ENCODE results near the gene KIAA1755. TPM values are rescaled to one million over a fixed set of nuclear protein-coding genes. Genes with fewer than 3 reads are reported as not detected.

KIAA1755 gene
- total RNA-seq, 1 experiment from 2014 or later, result not detected

- no peaks in the 10 kb centered on the region for H3K9me3 ChIP-seq (ENCODE audit: low read depth, low read length, poor library complexity, severe bottlenecking)
- intact Hi-C loops (cut with micrococcal nuclease; ENCODE audit: unreplicated experiment), result no loop called here
Measured at GRCh38 chr20:38191654-38192053, 68.9 kb downstream of the KIAA1755 start.

GRCh38 chr20:38190936-38191371 is 69.6 kb downstream of the KIAA1755 start:
- H3K36me3 ChIP-seq (ENCODE audit: insufficient read depth, low read length, poor library complexity, severe bottlenecking), result no peaks in the 10 kb centered on the region
- no peak for DNase-seq (ENCODE audit: low spot score)
- intact Hi-C loops (cut with micrococcal nuclease; ENCODE audit: unreplicated experiment), result no loop called here
- POLR2A ChIA-PET (ENCODE audit: low non-redundant PET), result no interaction called here
- H3K27me3 ChIP-seq (replicated peaks; ENCODE audit: insufficient read depth, low read depth, low read length, poor library complexity), result no peaks in the 10 kb centered on the region
- no peak for TF ChIP-seq CTCF (conservative IDR thresholded peaks at IDR 0.05; ENCODE audit: low read depth, low read length)
- TF ChIP-seq EZH2 (IDR thresholded peaks at IDR 0.05; ENCODE audit: borderline replicate concordance, low read depth, low read length, poor library complexity, severe bottlenecking), result no peak
- H3K4me1 ChIP-seq (ENCODE audit: insufficient read depth, low read length, poor library complexity, severe bottlenecking), result no peaks in the 10 kb centered on the region
- CTCF ChIA-PET, result no interaction called here
- H3K9me3 ChIP-seq (ENCODE audit: low read depth, low read length, poor library complexity, severe bottlenecking), result no peaks in the 10 kb centered on the region
- no TSS peak for BruUV-seq (replicated peaks)
- no peak overlapping the region for H3K4me3 ChIP-seq (ENCODE audit: low read depth, low read length, poor library complexity, severe bottlenecking)
- H3K27ac ChIP-seq (ENCODE audit: low read depth, low read length, poor library complexity, severe bottlenecking), result no peak overlapping the region

More at GRCh38 chr20:38191654-38192053, 68.9 kb downstream of the KIAA1755 start:
- ChIA-PET CTCF (interaction anchor here (0.7 kb wide), 2 partner anchors 30 to 575 kb away, joined by 4 to 5 read pairs; no protein-coding TSS in a partner anchor), POLR2A (ENCODE audit: low non-redundant PET) (no interaction called here)
- no peak for TF ChIP-seq CTCF (conservative IDR thresholded peaks at IDR 0.05; ENCODE audit: low read depth, low read length)
- no peak for TF ChIP-seq EZH2 (IDR thresholded peaks at IDR 0.05; ENCODE audit: borderline replicate concordance, low read depth, low read length, poor library complexity, severe bottlenecking)
- Histone ChIP-seq H3K36me3 (ENCODE audit: insufficient read depth, low read length, poor library complexity, severe bottlenecking) (no peaks in the 10 kb centered on the region), H3K27me3 (replicated peaks; ENCODE audit: insufficient read depth, low read depth, low read length, poor library complexity) (no peaks in the 10 kb centered on the region), H3K4me3 (ENCODE audit: low read depth, low read length, poor library complexity, severe bottlenecking) (no peak overlapping the region), H3K4me1 (ENCODE audit: insufficient read depth, low read length, poor library complexity, severe bottlenecking) (no peaks in the 10 kb centered on the region), H3K27ac (ENCODE audit: low read depth, low read length, poor library complexity, severe bottlenecking) (no peak overlapping the region)
- BruUV-seq (replicated peaks), result no TSS peak
- no peak for DNase-seq (ENCODE audit: low spot score)

- H3K4me3 ChIP-seq (ENCODE audit: low read depth, low read length, poor library complexity, severe bottlenecking), result no peak overlapping the region
- no peak for TF ChIP-seq CTCF (conservative IDR thresholded peaks at IDR 0.05; ENCODE audit: low read depth, low read length)
- TF ChIP-seq EZH2 (IDR thresholded peaks at IDR 0.05; ENCODE audit: borderline replicate concordance, low read depth, low read length, poor library complexity, severe bottlenecking), result no peak
- no peak overlapping the region for H3K27ac ChIP-seq (ENCODE audit: low read depth, low read length, poor library complexity, severe bottlenecking)
- ChIA-PET CTCF (no interaction called here), POLR2A (ENCODE audit: low non-redundant PET) (no interaction called here)
- intact Hi-C loops (cut with micrococcal nuclease; ENCODE audit: unreplicated experiment), result no loop called here
- DNase-seq (ENCODE audit: low spot score), result no peak
- no peaks in the 10 kb centered on the region for H3K4me1 ChIP-seq (ENCODE audit: insufficient read depth, low read length, poor library complexity, severe bottlenecking)
- BruUV-seq (replicated peaks), result no TSS peak
- no peaks in the 10 kb centered on the region for H3K27me3 ChIP-seq (replicated peaks; ENCODE audit: insufficient read depth, low read depth, low read length, poor library complexity)
- no peaks in the 10 kb centered on the region for H3K9me3 ChIP-seq (ENCODE audit: low read depth, low read length, poor library complexity, severe bottlenecking)
- no peaks in the 10 kb centered on the region for H3K36me3 ChIP-seq (ENCODE audit: insufficient read depth, low read length, poor library complexity, severe bottlenecking)
Measured at GRCh38 chr20:38190166-38190565, 70.4 kb downstream of the KIAA1755 start.
